ENCODE results near the gene ZNF20.

The ZNF20 gene

DNA sequence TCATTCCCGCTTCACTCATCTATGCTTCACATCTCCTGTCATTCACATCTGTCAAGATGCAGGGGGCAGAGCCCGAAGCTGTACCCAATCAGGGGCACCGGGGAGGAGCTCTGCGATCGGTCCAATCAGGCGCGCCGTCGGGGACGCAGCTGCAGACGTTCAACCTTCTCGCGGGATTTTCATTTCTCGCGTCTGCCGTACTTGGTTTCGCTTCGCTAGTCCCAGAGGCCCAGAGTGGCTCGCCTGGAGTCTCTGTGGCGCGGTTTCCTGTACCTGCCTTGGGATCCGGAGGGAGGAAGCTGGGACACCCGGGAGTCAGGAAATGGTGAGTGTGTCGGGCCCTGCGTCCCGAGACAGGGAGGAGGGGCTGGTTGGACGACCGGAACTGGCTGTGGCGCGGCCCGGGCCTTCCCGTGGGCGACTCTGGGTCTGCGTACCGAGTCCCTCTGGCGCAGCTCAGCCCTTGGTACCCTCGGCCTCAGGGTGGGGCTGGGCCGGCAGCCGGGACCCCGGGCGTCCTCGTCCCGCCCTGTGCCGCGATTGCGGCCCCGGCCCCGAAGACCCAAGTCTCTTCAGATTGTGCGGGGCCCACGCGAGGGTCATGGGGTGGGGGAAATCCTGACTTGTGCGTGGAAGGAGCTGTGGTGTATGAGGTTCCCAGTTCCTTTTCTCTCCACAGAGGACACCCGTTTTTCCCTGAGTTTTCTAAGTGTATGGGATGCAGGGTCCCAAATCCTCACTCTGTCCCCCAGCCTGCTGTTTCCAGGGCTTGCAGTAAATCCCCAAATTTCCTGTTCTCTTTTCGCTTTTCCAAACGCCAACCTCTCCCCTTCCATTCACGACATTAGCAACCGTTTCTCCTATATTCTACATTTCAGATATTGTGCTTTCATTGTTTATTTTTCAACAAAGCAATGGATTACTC is 23.0 kb upstream of the ZNF20 start, which contains the start of gene ZNF136:
Gene ZNF136 (plus strand): TSS at position 215 of the 925 bp plus-strand sequence. CDS start 108 bp downstream, at position 323.
- Mint-ChIP-seq H3K9me3 (peaks cover 4% of the 10 kb centered on the region), H3K27me3 (ENCODE audit: low read depth) (no peaks in the 10 kb centered on the region), H3K4me1 (peaks cover 15% of the 10 kb centered on the region), H3K4me3 (peak within 1 kb of the TSS; percentile 94 to 98 (median 95)), H3K27ac (peak within 1 kb of the TSS; percentile 86 to 99 (median 98)), H3K36me3 (ENCODE audit: low read depth) (peaks cover 33% of the 10 kb centered on the region)
- TF ChIP-seq, protein P1, sequence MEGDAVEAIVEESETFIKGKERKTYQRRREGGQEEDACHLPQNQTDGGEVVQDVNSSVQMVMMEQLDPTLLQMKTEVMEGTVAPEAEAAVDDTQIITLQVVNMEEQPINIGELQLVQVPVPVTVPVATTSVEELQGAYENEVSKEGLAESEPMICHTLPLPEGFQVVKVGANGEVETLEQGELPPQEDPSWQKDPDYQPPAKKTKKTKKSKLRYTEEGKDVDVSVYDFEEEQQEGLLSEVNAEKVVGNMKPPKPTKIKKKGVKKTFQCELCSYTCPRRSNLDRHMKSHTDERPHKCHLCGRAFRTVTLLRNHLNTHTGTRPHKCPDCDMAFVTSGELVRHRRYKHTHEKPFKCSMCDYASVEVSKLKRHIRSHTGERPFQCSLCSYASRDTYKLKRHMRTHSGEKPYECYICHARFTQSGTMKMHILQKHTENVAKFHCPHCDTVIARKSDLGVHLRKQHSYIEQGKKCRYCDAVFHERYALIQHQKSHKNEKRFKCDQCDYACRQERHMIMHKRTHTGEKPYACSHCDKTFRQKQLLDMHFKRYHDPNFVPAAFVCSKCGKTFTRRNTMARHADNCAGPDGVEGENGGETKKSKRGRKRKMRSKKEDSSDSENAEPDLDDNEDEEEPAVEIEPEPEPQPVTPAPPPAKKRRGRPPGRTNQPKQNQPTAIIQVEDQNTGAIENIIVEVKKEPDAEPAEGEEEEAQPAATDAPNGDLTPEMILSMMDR (IDR thresholded peaks at IDR 0.05; ENCODE audit: unreplicated experiment in 3 of 3): no peak

DNA sequence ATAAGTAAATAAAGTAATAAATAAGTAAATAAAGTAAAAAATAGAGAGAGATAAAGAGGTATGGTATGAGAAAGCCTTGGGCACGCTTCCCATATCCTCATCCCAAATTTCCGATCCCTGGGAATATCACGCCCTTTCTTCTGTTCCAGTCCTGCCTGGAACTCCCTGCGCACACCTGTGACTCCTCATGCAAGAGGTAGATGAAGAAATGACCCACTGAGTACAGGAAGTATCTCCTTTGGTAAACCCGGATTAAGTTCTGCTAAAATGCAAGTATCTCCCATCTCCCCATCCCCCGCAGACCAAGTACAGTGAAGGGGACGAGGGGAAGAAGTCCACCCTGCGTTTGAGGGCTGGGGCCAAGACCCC is 22.3 kb upstream of the ZNF20 start:
- TF ChIP-seq, protein P1 (IDR thresholded peaks at IDR 0.05; ENCODE audit: unreplicated experiment in 3 of 3): no peak
- Mint-ChIP-seq H3K4me3 (peak overlapping the region; percentile 94 to 98 (median 95)), H3K27me3 (ENCODE audit: low read depth) (no peaks in the 10 kb centered on the region), H3K27ac (peak overlapping the region; percentile 86 to 99 (median 98)), H3K9me3 (peaks cover 4% of the 10 kb centered on the region), H3K4me1 (peaks cover 15% of the 10 kb centered on the region), H3K36me3 (ENCODE audit: low read depth) (peaks cover 28% of the 10 kb centered on the region)

DNA sequence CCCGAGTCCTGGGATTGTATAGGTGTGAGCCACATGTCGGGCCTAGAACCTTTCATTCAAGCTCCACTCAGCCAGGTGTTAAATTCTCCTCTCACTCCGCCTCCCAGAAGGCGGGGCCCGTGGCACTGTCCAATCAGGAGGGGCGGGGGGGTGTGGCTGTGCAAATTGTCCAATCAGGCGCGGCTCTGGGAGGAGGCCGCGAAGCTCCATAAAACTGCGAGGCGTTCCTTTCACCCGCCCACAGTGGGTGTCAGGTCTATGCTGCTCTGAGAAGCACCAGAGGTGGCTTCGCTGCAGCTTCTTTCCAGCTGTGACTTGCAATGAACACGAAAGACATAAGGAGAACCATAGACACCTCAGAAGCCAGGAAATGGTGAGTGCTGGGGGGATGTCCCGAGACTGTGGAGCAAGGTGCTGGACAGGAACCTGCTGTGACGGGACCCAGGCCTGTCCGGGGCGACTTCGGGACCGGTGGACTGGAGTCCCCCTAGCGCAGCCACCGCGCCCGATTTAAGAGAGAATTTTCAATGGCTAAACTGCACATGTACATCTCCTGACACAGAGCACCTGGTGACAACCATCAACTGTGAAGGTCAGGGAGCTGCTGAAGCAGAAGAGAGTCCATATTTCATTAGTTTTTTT is 19.7 kb upstream of the ZNF20 start:
- Mint-ChIP-seq H3K27ac (no peak overlapping the region), H3K9me3 (peaks cover 4% of the 10 kb centered on the region)
- TF ChIP-seq, protein P1 (IDR thresholded peaks at IDR 0.05; ENCODE audit: unreplicated experiment in 3 of 3): no peak

DNA sequence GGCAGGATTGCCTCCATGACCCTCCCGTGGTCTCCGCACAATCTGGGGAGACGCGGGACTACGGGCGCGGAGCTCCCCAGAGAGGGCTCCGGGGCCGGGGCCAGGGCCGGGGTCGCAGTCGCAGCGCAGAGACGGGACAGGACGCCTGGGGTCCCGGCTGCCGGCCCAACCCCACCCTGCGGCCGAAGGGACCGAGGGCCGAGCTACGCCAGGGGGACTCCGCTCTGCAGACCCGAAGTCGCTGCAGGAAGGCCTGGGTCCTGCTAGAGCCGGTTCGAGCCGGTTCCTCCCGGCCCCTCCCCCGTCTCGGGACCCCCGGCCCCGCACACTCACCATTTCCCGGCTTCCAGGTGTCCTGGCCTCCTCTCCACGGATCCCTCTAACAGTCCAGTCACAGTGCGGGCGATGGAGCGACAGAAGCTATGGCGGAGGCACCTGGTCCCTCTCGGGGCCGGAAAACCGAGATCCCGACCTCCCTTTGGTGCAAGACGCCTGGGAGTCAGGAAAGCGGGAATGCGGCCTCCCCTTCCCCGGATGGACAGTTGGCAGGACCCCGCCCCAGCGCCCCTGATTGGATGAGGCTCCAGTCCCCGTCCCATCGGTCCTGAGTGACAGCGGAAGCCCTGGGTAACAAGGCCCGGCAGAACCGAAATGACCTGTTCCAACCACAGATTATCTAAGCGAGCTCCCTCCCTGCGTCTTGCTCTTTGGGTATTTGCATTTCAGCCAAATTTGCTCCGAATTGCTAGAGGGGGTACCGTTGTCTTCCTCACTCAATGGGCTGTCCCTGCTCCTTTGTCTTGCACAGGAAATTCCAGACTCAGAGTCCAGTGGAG is 16.3 kb upstream of the ZNF20 start, which contains the start of gene ZNF625:
Gene ZNF625 (minus strand): TSS at position 512 of the 836 bp plus-strand sequence. CDS start 176 bp downstream, at position 336.
- TF ChIP-seq, protein P1 (IDR thresholded peaks at IDR 0.05; ENCODE audit: unreplicated experiment in 3 of 3): no peak
- H3K4me3 Mint-ChIP-seq: peak within 1 kb of the TSS; percentile 97 to 98 (median 97)
- peaks cover 24% of the 10 kb centered on the region for H3K9me3 Mint-ChIP-seq
- peak within 1 kb of the TSS; percentile 95 to 99 (median 99) for H3K27ac Mint-ChIP-seq
- no peaks in the 10 kb centered on the region for H3K27me3 Mint-ChIP-seq (ENCODE audit: low read depth)
- peaks cover 47% of the 10 kb centered on the region for H3K36me3 Mint-ChIP-seq (ENCODE audit: low read depth)
- peaks cover 6% of the 10 kb centered on the region for H3K4me1 Mint-ChIP-seq

More for the DNA sequence above, 19.7 kb upstream of the ZNF20 start:
- Mint-ChIP-seq H3K36me3 (ENCODE audit: low read depth) (peaks cover 17% of the 10 kb centered on the region), H3K4me1 (peaks cover 15% of the 10 kb centered on the region), H3K27me3 (ENCODE audit: low read depth) (no peaks in the 10 kb centered on the region), H3K4me3 (peak overlapping the region in 2 of 3 experiments; percentile 9 to 28)

DNA sequence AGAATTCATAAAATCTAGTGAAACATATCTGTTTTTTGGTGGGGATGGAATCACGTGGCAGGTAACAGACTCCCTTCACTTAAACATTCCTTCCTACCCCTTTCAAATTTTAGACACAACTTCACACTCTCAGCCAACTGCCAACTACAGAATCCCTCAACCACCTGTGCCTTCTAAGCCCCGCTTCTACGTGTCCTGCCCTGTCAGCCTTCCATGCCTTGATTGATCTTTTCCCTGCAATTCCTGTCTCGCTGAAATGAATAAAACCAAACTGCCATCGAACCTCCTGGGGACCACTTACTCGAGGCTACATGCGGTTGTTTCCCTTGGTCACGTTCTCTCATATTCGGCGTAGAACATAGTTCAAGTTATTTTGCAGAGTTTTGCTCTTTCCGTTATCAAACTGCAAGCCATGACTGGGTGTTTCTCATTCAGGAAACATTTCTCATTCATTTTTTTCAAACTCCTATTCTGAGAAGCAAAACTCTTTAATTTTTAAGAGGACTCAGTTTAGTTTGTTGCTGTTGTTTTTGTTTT is 15.2 kb upstream of the ZNF20 start:
- Mint-ChIP-seq H3K4me1 (peaks cover 6% of the 10 kb centered on the region), H3K36me3 (ENCODE audit: low read depth) (peaks cover 58% of the 10 kb centered on the region), H3K27me3 (ENCODE audit: low read depth) (no peaks in the 10 kb centered on the region), H3K27ac (peak overlapping the region; percentile 34 to 99 (median 77)), H3K4me3 (peak overlapping the region; percentile 97 to 98 (median 97)), H3K9me3 (peaks cover 30% of the 10 kb centered on the region)
- TF ChIP-seq, protein P1 (IDR thresholded peaks at IDR 0.05; ENCODE audit: unreplicated experiment in 3 of 3): no peak

Measured in nephron (organoid).